A549 (cell line): ENCODE data around the gene CSN3. TPM values are rescaled to one million over a fixed set of nuclear protein-coding genes. Genes with fewer than 3 reads are reported as not detected.

ENCODE experiments used
- ATAC-seq, 2 experiments: fragments of 200-7000 bp in 1 of 2; fragments of >200 bp in 1 of 2; cut with Nextera tagmentation in 1 of 2; cut with Tn5 transposase in 1 of 2; 3 replicates each; pipeline versions ENCODE4 v1.8.0 to v1.9.1; 2018 to 2020; ENCODE audit warnings: mild to moderate bottlenecking in 1 of 2, moderate library complexity in 1 of 2
- CTCF ChIA-PET: fragments of 300-600 bp; sonication (Branson Sonifier 250); formaldehyde crosslinking; extraction: SDS; loops from one replicate; lab custom pipeline; 2021; ENCODE audit warnings: antibody characterized with exemption, inconsistent platforms; lab: Yijun Ruan, JAX
- POLR2A ChIA-PET: fragments of 350-600 bp; formaldehyde crosslinking; extraction: SDS; loops from one replicate; lab custom pipeline; 2021; ENCODE audit warnings: antibody characterized with exemption, inconsistent platforms; lab: Yijun Ruan, JAX
- DNase-seq, 2 experiments: peaks; one replicate each; pipeline versions ENCODE4 v3.0.0 to v3.0.0-alpha.2; 2011 to 2016; ENCODE audit warnings: low read depth in 1 of 2, low spot score in 1 of 2
- FAIRE-seq: peaks from 2 replicates; lab custom pipeline; 2011; peaks lifted over from hg19 to GRCh38; lab: Jason Lieb, UNC
- H3K27ac ChIP-seq, 2 experiments: fragments of >200 bp; sonication (Bioruptor Twin); formaldehyde crosslinking; 3 replicates each; pipeline ENCODE4 v1.5.1; 2016 to 2017
- H3K4me1 ChIP-seq: fragments of >200 bp; sonication (Bioruptor Twin); formaldehyde crosslinking; 3 replicates; pipeline ENCODE4 v1.6.1; 2016
- H3K4me2 ChIP-seq: fragments of >200 bp; sonication (Bioruptor Twin); formaldehyde crosslinking; 3 replicates; pipeline ENCODE4 v1.6.1; 2016
- H3K4me3 ChIP-seq: fragments of >200 bp; sonication (Bioruptor Twin); formaldehyde crosslinking; 3 replicates; pipeline ENCODE4 v1.5.1; 2016
- H3K9me3 ChIP-seq: fragments of >200 bp; sonication (Bioruptor Twin); formaldehyde crosslinking; 3 replicates; pipeline ENCODE4 v1.6.1; 2016
- BCL3 ChIP-seq: fragments of >200 bp; sonication (Bioruptor Twin); formaldehyde crosslinking; IDR thresholded peaks from 3 replicates; pipeline ENCODE4 v1.6.1; 2016
- BHLHE40 ChIP-seq: IDR thresholded peaks from 2 replicates; pipeline ENCODE4 v1.6.1; 2012; ENCODE audit warnings: low read depth, low read length, inconsistent platforms
- CHD2 ChIP-seq: fragments of 150-350 bp; IDR thresholded peaks from 2 replicates; pipeline ENCODE4 v1.6.1; 2014; ENCODE audit warnings: low read length; ENCODE audit not compliant: partially characterized antibody
- HDAC2 ChIP-seq: fragments of 200-600 bp; sonication (generic); IDR thresholded peaks from 2 replicates; pipeline ENCODE4 v1.6.1; 2016
- JUN ChIP-seq, 2 experiments: fragments of >200 bp; sonication (Bioruptor Twin); formaldehyde crosslinking; IDR thresholded peaks; 2 replicates in 1 of 2; 3 replicates in 1 of 2; pipeline ENCODE4 v1.6.1; 2016 to 2017
- KDM5A ChIP-seq: fragments of 200-600 bp; sonication (generic); IDR thresholded peaks from 2 replicates; pipeline ENCODE4 v1.6.1; 2016; ENCODE audit warnings: antibody characterized with exemption, mild to moderate bottlenecking
- MAFK ChIP-seq: fragments of 450-650 bp; IDR thresholded peaks from 2 replicates; pipeline ENCODE4 v1.6.1; 2014; ENCODE audit not compliant: partially characterized antibody
- NPAS2 ChIP-seq: fragments of 250-450 bp; sonication (Bioruptor Pico); IDR thresholded peaks from 2 replicates; pipeline ENCODE4 v1.8.0; 2022; ENCODE audit warnings: mild to moderate bottlenecking, moderate library complexity, borderline replicate concordance
- PHF8 ChIP-seq: fragments of 200-600 bp; sonication (generic); IDR thresholded peaks from 2 replicates; pipeline ENCODE4 v1.6.1; 2016; ENCODE audit warnings: low read depth, mild to moderate bottlenecking, antibody characterized with exemption, moderate library complexity, borderline replicate concordance
- POLR2AphosphoS2 ChIP-seq: conservative IDR thresholded peaks from 2 replicates; pipeline ENCODE4 v1.6.1; 2012; ENCODE audit warnings: low read length, improper control_type of control experiment, inconsistent platforms
- RAD21 ChIP-seq, 2 experiments: fragments of >200 bp in 1 of 2; sonication (Bioruptor Twin) in 1 of 2; formaldehyde crosslinking in 1 of 2; IDR thresholded peaks in 1 of 2; conservative IDR thresholded peaks in 1 of 2; 2 replicates in 1 of 2; 3 replicates in 1 of 2; pipeline ENCODE4 v1.6.1; 2012 to 2018; ENCODE audit warnings: inconsistent platforms in 1 of 2
- REST ChIP-seq: fragments of 200-600 bp; sonication (generic); IDR thresholded peaks from 2 replicates; pipeline ENCODE4 v1.6.1; 2016; ENCODE audit warnings: antibody characterized with exemption, mild to moderate bottlenecking, moderate library complexity
- SREBF2 ChIP-seq: fragments of 450-650 bp; IDR thresholded peaks from 2 replicates; pipeline ENCODE4 v1.6.1; 2014; ENCODE audit warnings: mild to moderate bottlenecking, moderate library complexity
- TP53 ChIP-seq: fragments of 250-450 bp; sonication (Bioruptor Pico); IDR thresholded peaks from 2 replicates; pipeline ENCODE4 v1.5.0; 2021; ENCODE audit warnings: mild to moderate bottlenecking, moderate library complexity
- ZFP36 ChIP-seq: fragments of 450-650 bp; IDR thresholded peaks from 2 replicates; pipeline ENCODE4 v1.6.1; 2014; ENCODE audit warnings: borderline replicate concordance; ENCODE audit not compliant: partially characterized antibody
- WGBS: methylation state at CpG from one replicate; pipeline ENCODE4 v1.1.6; 2017; ENCODE audit errors: missing lambda C conversion rate; 5-methylcytosine and 5-hydroxymethylcytosine counted together
- polyA plus RNA-seq, 4 experiments: library from polyadenylated mRNA; depleted of rRNA in 3 of 4; stranded (reverse); fragments of >200 nt; fragmentation: RNase III in 1 of 4; extraction: RNeasy Plus Mini Kit Qiagen cat#74134 plus additional on column Dnase treatment in 1 of 4; gene quantifications; 2 replicates in 3 of 4; 3 replicates in 1 of 4; pipeline ENCODE4 v1.2.3, GENCODE V29; 2011 to 2017
- TF ChIP-seq, protein P1 (sequence below): fragments of >200 bp; sonication (Bioruptor Twin); formaldehyde crosslinking; IDR thresholded peaks from 3 replicates; pipeline ENCODE4 v1.5.1; 2016
- TF ChIP-seq, protein P2 (sequence below): IDR thresholded peaks from 2 replicates; pipeline ENCODE4 v1.6.1; 2012

CSN3 gene
- polyA plus RNA-seq, 2 of the 4 experiments (the other 2 are of a cell fraction), result not detected

DNA sequence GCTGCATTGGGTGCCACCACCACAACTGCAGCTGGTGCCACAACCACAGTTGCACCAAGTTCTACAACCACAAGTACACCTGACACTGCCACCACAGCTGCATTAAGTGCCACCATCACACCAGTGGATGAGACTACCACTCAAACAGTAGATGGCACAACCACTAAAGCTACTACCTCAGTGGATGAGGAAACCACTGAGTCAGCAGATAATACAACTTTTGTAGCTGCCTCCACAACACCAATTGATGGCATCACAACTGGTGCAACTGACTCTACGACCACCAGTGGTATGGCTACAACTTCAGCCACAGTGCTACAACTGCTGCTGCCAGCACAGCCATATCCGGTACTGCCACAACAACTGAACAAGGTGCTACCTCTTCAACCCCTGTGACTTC is 57.2 kb downstream of the CSN3 start:
- H3K27ac ChIP-seq, result no peak overlapping the region
- 39% methylated on average over 2 of the region's 2 CpGs for WGBS
- CTCF ChIA-PET, result no interaction called here
- no peaks in the 10 kb centered on the region for H3K9me3 ChIP-seq
- DNase-seq, result no peak
- no peaks in the 10 kb centered on the region for H3K4me1 ChIP-seq
- no peak overlapping the region for H3K4me2 ChIP-seq
- POLR2A ChIA-PET, result no interaction called here
- FAIRE-seq, result no peak
- H3K4me3 ChIP-seq, result no peak overlapping the region
- no peak for ATAC-seq
- TF ChIP-seq, protein P1, sequence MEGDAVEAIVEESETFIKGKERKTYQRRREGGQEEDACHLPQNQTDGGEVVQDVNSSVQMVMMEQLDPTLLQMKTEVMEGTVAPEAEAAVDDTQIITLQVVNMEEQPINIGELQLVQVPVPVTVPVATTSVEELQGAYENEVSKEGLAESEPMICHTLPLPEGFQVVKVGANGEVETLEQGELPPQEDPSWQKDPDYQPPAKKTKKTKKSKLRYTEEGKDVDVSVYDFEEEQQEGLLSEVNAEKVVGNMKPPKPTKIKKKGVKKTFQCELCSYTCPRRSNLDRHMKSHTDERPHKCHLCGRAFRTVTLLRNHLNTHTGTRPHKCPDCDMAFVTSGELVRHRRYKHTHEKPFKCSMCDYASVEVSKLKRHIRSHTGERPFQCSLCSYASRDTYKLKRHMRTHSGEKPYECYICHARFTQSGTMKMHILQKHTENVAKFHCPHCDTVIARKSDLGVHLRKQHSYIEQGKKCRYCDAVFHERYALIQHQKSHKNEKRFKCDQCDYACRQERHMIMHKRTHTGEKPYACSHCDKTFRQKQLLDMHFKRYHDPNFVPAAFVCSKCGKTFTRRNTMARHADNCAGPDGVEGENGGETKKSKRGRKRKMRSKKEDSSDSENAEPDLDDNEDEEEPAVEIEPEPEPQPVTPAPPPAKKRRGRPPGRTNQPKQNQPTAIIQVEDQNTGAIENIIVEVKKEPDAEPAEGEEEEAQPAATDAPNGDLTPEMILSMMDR, result no peak
- TF ChIP-seq NPAS2 (no peak), REST (no peak), MAFK (peak; percentile 82)

DNA sequence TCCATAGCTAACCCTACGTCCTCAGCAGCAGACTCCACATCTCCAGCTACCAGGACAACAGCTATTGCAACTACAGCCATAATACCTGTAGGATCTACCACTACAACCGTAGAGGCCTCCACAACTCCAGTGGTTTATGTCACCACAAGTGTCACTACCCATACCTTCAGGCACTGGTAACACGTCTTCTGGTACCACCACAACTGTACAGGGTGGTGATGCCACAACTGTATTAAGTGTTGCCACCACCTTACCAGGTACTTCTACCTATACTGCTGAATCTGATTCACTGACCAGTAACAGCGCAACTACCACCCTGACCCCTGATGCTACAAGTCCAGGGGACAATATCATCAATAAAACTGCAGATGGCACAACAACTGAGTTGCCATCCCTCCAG is 57.8 kb downstream of the CSN3 start:
- no peak overlapping the region for H3K27ac ChIP-seq
- H3K9me3 ChIP-seq, result no peaks in the 10 kb centered on the region
- ATAC-seq, result no peak
- no peak overlapping the region for H3K4me2 ChIP-seq
- TF ChIP-seq HDAC2 (no peak), BCL3 (no peak), POLR2AphosphoS2 (no peak), BHLHE40 (no peak), CHD2 (no peak), ZFP36 (no peak), JUN (IDR thresholded peaks at IDR 0.05) (no peak), KDM5A (no peak), REST (no peak), PHF8 (no peak), TP53 (CRISPR knock-in tag) (no peak), SREBF2 (no peak), RAD21 (conservative IDR thresholded peaks at IDR 0.05 in 1 of 2, IDR thresholded peaks at IDR 0.05 in 1 of 2) (no peak)
- TF ChIP-seq, protein P2, sequence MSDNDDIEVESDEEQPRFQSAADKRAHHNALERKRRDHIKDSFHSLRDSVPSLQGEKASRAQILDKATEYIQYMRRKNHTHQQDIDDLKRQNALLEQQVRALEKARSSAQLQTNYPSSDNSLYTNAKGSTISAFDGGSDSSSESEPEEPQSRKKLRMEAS, result no peak
- TF ChIP-seq, all 56 proteins: peak for 0
- H3K4me3 ChIP-seq, result no peak overlapping the region
- ChIA-PET POLR2A (no interaction called here), CTCF (no interaction called here)
- 15% methylated on average over 3 of the region's 4 CpGs for WGBS
- no peak for FAIRE-seq
- no peaks in the 10 kb centered on the region for H3K4me1 ChIP-seq
- DNase-seq, result no peak

Other genes with a start within 250 kb of the CSN3 start
- not detected in 2 replicates for gene STATH, start 246.6 kb upstream of the CSN3 start, polyA plus RNA-seq (2011; rRNA removed)
- gene STATH, start 246.6 kb upstream of the CSN3 start, polyA plus RNA-seq (2017; fragmentation: RNase III; extraction: RNeasy Plus Mini Kit Qiagen cat#74134 plus additional on column Dnase treatment), result not detected in 3 replicates
- not detected in 2 replicates for gene HTN3, start 214.1 kb upstream of the CSN3 start, polyA plus RNA-seq (2011; rRNA removed)
- gene HTN3, start 214.1 kb upstream of the CSN3 start, polyA plus RNA-seq (2017; fragmentation: RNase III; extraction: RNeasy Plus Mini Kit Qiagen cat#74134 plus additional on column Dnase treatment), result not detected in 3 replicates
- not detected in 2 replicates for gene HTN1, start 192.2 kb upstream of the CSN3 start, polyA plus RNA-seq (2011; rRNA removed)
- not detected in 3 replicates for gene HTN1, start 192.2 kb upstream of the CSN3 start, polyA plus RNA-seq (2017; fragmentation: RNase III; extraction: RNeasy Plus Mini Kit Qiagen cat#74134 plus additional on column Dnase treatment)
- not detected in 2 replicates for gene PRR27, start 88.4 kb upstream of the CSN3 start, polyA plus RNA-seq (2011; rRNA removed)
- not detected in 3 replicates for gene PRR27, start 88.4 kb upstream of the CSN3 start, polyA plus RNA-seq (2017; fragmentation: RNase III; extraction: RNeasy Plus Mini Kit Qiagen cat#74134 plus additional on column Dnase treatment)
- gene ODAM, start 46.9 kb upstream of the CSN3 start, polyA plus RNA-seq (2011; rRNA removed), result not detected in 2 replicates
- not detected in 3 replicates for gene ODAM, start 46.9 kb upstream of the CSN3 start, polyA plus RNA-seq (2017; fragmentation: RNase III; extraction: RNeasy Plus Mini Kit Qiagen cat#74134 plus additional on column Dnase treatment)
- not detected in 2 replicates for gene FDCSP, start 16.5 kb upstream of the CSN3 start, polyA plus RNA-seq (2011; rRNA removed)
- gene FDCSP, start 16.5 kb upstream of the CSN3 start, polyA plus RNA-seq (2017; fragmentation: RNase III; extraction: RNeasy Plus Mini Kit Qiagen cat#74134 plus additional on column Dnase treatment), result not detected in 3 replicates
- gene CABS1, start 92.4 kb downstream of the CSN3 start, polyA plus RNA-seq (2011; rRNA removed), result not detected in 2 replicates
- gene CABS1, start 92.4 kb downstream of the CSN3 start, polyA plus RNA-seq (2017; fragmentation: RNase III; extraction: RNeasy Plus Mini Kit Qiagen cat#74134 plus additional on column Dnase treatment), result not detected in 3 replicates
- gene SMR3A, start 118.2 kb downstream of the CSN3 start, polyA plus RNA-seq (2011; rRNA removed), result not detected in 2 replicates
- gene SMR3A, start 118.2 kb downstream of the CSN3 start, polyA plus RNA-seq (2017; fragmentation: RNase III; extraction: RNeasy Plus Mini Kit Qiagen cat#74134 plus additional on column Dnase treatment), result not detected in 3 replicates
- gene SMR3B, start 140.5 kb downstream of the CSN3 start, polyA plus RNA-seq (2011; rRNA removed), result not detected in 2 replicates
- gene SMR3B, start 140.5 kb downstream of the CSN3 start, polyA plus RNA-seq (2017; fragmentation: RNase III; extraction: RNeasy Plus Mini Kit Qiagen cat#74134 plus additional on column Dnase treatment), result not detected in 3 replicates
- not detected in 2 replicates for gene OPRPN, start 155.3 kb downstream of the CSN3 start, polyA plus RNA-seq (2011; rRNA removed)
- gene OPRPN, start 155.3 kb downstream of the CSN3 start, polyA plus RNA-seq (2017; fragmentation: RNase III; extraction: RNeasy Plus Mini Kit Qiagen cat#74134 plus additional on column Dnase treatment), result not detected in 3 replicates
- gene MUC7, start 229.6 kb downstream of the CSN3 start, polyA plus RNA-seq (2011; rRNA removed), result not detected in 2 replicates
- not detected in 3 replicates for gene MUC7, start 229.6 kb downstream of the CSN3 start, polyA plus RNA-seq (2017; fragmentation: RNase III; extraction: RNeasy Plus Mini Kit Qiagen cat#74134 plus additional on column Dnase treatment)